Fibroblast of the aortic adventitia (primary cell): Measurements from ENCODE around the gene NPIPA2. TPM values are rescaled to one million over a fixed set of nuclear protein-coding genes. Genes with fewer than 3 reads are reported as not detected.
"Not testable (repeated sequence)": the region's sequence is repeated elsewhere in the genome, so short reads cannot be mapped to it uniquely, and the experiment has no call there.

ENCODE experiments used
- DNase-seq: peaks from one replicate; pipeline ENCODE4 v3.0.0-alpha.2; 2010; ENCODE audit warnings: low read depth
- H3K4me3 ChIP-seq: 2 replicates; pipeline ENCODE4 v1.5.1; 2011; ENCODE audit warnings: low read depth, mild to moderate bottlenecking, control low read depth, low read length, moderate library complexity
- total RNA-seq: library from RNA; depleted of rRNA; stranded (reverse); fragments of >200 nt; gene quantifications from 2 replicates; pipeline ENCODE4 v1.2.3, GENCODE V29; 2012; ENCODE audit warnings: low replicate concordance

Gene NPIPA2
- total RNA-seq, 1 donor, result 0.36 TPM

DNA sequence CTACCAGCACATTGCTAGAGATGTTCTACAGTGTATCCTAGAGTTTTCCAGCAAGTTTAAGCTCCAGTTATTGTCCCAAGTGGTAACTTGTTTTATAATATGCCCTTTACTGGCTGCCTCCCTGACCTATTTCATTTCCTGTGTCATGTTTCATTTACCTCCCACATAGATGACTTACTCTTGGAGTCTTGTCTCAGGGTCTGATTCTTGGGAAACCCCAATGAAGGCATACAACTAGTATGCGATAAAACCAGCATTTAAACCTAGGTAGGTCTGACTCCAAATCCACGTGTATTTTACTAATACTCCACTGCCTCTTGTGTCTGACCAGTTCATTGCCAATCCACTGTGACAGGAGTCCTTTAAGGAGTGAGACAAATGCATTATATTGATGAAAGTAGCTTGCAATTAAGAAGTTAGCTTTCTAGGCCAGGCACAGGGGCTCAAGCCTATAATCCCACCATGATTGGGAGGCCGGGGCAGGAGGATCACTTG lies 64.9 kb downstream of the NPIPA2 start:
- not testable (repeated sequence) for H3K4me3 ChIP-seq, DNase-seq

DNA sequence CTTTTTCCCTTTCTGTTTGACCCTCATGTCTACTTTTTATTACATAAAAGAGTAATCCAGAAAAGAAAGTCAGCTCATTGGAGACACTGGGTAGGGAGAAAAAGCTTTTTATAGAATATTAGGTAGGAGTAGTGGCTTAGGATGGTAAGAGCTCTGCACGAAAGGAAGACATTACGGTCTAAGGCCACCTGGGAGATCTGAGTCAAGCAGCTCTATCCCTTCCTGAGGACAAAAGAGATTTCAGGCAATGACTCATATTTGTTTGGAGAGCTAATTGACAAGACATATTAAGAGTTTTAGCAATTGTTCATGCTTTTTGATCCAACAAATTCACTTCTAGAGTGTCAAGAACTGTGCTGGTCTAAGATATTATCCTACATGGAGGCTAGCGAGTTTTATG lies 71.6 kb downstream of the NPIPA2 start:
- H3K4me3 ChIP-seq, DNase-seq: not testable (repeated sequence)

Other genes with a start within 250 kb of the NPIPA2 start
- 37.2 and 65.6 TPM in 2 replicates for gene PARN, start 112.3 kb upstream of the NPIPA2 start, total RNA-seq
- gene BFAR, start 109.6 kb upstream of the NPIPA2 start, total RNA-seq, result 78.4 and 129 TPM in 2 replicates
- gene PLA2G10, start 48.2 kb upstream of the NPIPA2 start, total RNA-seq, result not detected in 2 replicates
- gene NPIPA3, start 39.1 kb upstream of the NPIPA2 start, total RNA-seq, result 0.54 TPM in 1 of 2 replicates, not detected in the other
- 40.7 and 97.7 TPM in 2 replicates for gene NOMO1, start 91.2 kb downstream of the NPIPA2 start, total RNA-seq
- 47.7 and 52.7 TPM in 2 replicates for gene NPIPA1, start 194.9 kb downstream of the NPIPA2 start, total RNA-seq
- gene PDXDC1, start 232.5 kb downstream of the NPIPA2 start, total RNA-seq, result 59.4 and 61.0 TPM in 2 replicates